GM19238 (cell line): ENCODE measurements around the gene CPEB4.
A peak's percentile ranks its signal among the peaks of the same experiment; 100 is the strongest.

ENCODE experiments used
- DNase-seq: peaks from one replicate; pipeline ENCODE4 v3.0.0; 2011; ENCODE audit warnings: low spot score; ENCODE audit not compliant: insufficient read length

The CPEB4 gene

DNA sequence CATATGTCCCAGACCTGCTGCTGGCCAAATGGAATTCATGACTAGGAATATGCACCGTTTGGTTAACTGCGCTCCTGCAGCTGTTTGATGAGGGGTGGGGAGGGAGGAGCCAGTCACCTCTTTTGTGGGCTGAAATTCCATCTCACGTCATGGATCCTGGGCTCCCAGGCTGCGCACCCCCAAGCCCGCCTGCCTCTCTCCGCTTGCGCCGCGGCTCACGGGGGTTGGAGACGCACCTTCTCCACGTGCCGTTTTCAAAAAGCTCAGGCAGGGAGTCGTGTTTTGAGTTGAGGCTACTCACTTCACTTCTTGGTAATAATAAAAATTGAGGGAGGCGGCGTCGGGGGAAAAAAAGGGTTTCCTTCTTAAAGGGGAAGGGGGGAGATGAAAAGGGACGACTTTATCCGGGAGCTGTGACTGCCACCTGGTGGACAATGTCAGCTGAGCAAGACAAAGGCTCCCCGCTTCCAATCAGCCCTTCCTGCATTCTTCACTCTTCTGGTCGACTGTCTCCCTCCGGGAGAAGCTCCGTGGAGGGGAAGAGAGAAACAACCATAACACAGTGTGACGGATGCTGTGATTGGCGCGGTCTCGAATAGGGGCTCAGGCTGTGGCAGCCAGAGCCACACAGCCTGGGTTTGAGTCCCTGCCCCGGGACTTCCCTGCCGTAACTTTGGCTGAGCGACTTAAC, 84.9 kb downstream of the CPEB4 start:
- peak; percentile 73 for DNase-seq

DNA sequence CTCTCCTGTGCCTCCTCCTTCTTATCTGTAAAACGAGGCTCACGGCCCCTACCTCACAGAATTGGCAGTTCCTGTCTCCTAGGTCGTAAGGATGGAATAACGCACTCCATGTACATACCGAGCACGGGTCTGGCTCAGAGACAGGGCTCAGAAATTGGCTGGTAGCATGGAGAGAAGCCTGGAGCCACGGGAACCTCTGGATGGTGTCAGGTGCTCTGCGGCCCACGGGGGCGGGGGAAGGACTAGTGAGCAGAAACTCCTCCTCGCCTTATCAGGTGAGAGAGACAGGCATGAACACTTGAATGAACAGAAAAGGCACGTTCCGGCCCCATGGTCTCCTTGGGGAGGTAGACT, 85.4 kb downstream of the CPEB4 start:
- DNase-seq = no peak

DNA sequence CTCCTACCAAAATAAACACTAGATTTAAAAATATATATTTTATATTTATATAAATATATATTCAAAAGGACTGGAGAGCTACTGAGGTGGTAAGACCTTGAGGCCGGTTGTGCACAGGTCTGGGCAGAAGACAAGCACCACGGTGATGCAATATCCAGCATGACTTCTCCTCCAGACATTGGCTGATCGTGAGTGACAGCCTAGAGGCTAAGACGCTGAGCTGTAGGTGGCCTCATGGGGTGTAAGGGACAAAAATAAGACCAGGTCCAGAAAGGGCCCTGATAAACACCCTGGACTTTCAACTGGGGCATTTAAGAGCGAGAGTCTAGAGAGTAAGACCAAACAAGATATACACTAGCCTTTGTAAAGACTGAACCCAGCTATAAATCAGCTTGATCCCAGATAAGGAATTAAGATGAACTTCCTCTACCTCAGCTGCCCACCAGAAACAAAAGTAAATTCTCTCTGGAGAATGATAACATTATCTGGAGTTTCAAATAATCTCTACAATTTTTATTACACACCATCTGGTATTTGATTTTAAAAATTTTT, 86.6 kb downstream of the CPEB4 start:
- no peak for DNase-seq

DNA sequence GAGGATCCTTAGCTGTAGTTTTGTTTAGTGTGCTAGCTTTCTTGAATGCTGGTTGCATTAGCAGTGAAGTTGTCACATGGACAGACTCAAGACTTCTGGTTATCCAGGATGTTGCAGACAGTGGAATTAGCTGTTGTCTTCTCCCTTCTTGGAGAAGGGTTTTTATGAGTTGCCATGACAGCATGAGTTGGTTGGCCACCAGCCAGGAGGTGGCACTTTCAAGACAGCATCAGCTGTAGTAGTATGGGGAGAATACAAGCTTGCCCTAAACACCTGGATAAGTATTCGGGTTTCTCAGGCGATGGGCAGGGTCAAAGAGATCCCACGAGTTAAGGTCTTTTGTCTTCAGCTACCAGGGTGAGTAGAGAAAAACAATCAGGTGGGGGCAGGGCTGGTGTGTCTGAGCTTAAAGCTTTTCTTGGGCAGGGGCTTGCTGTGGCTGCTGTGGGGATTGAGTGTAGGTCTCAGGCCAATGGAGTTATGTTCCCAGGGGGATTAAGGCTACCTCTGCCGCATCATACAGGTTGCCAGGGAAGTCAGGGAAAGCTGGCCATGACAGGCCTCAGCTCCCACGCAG, 93.1 kb downstream of the CPEB4 start:
- no peak for DNase-seq

DNA sequence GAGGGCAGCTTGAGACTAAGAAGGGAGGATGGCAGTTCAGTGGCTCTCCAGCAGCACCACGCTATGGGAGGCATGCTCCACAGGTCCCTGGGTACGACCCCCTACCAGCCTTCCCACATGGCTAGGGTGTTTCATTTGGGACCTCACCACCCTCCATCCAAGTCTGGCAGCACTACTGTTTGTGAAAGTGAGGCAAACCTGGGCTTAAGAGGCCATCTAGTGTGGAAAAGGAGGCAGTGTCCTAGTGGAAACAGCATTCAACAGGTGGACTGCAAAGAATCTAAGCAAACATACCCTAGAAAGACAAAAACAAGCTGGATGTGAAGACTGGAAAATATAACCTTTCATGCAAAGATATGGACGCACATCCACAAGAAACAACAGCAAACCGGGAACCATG, 96.1 kb downstream of the CPEB4 start:
- no peak for DNase-seq

DNA sequence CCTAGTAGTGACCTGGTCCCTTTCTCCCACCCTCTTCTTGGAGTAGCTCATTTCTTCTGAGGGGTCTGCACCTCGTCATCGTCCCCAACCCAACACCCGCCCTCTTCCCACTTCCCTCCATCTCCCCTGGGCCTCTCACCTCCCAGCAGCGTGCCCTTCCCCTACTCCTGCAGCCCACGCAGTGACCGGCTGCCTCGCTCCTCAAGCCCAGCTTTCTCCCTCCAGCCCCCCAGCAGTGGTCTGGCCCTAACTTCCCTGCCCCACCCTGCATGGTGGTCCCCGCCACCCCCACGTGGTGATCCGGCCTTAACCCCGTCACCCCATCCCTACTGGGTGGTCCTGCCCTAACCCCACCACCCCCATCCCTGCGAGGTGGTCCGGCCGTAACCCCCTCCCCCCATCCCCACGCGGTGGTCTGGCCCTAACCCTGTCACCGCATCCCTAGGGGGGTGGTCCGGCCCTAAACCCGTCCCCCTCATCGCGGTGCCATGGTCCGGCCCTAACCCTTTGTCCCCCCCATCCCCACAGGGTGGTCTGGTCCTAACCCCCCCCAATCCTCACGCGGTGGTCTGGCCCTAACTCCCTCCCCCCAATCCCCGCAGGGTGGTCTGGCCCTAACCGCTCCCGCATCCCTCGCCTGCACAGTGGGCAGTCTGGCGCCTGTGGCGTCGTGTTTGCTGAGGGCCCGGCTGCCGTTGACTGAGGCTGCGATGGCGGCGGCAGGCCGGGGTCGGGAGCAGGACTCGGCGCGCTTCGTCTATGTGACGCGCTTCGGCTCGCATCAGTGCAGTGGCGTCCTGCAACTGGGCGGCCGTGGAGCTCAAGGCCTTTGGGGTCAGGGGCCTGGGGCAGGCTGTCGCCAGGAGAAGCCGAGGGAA, 100.6 kb downstream of the CPEB4 start, which contains the start of gene C5orf47:
Gene C5orf47, plus strand, starts transcription at position 617 of the 878 bp plus-strand sequence. Its CDS starts 94 bp downstream, at position 711.
- DNase-seq = no peak

DNA sequence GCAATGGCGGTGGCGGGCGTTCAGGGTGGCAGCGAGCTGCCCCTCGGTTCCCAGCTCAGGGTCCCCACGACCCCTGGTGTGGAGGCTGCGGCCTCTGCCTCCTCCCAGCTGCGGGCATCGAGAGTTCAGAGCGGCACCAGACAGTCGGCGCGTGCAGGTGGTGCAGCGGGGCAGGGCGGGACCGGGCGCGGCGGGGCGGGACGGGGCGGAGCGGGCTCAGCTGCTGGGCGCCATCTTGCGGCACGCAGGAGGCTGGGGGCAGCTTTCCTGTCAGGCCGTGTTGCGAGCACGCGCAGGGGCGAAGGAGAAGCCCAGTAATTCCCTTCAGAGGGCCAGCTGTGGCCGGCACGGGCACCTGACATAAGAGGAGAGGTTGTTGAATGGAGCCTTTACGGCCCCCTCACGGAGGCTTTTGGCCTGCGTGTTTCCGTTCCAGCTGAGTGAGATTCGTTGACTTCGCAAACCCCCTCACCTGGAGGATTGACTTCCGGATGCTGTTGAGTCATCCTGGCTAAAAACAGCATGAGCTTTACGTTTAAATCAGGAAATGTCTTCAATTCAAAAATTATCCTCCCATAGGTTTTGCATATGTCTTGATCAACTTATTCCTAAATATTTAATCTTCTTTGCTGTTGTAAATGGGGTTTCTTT, 101.4 kb downstream of the CPEB4 start:
- no peak for DNase-seq

DNA sequence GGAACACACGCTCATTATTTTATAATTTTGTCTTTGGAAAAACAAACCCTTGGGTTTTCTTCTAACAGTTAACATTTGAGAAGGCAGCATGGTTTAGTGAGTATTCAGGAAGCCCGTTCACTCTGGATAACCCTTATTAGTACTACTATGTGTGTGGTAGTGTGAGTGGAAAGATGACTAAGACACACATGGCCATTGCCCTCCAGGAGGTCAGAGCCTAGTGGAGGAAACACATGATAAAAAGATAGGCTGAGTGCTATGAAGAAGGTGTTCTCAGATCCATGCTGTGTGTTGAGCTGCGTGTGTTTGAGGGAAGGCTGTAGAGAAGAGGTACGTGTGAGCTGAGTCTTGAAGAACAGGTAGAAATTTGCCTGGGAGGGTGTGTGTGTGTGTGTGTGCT, 109.2 kb downstream of the CPEB4 start:
- no peak for DNase-seq

DNA sequence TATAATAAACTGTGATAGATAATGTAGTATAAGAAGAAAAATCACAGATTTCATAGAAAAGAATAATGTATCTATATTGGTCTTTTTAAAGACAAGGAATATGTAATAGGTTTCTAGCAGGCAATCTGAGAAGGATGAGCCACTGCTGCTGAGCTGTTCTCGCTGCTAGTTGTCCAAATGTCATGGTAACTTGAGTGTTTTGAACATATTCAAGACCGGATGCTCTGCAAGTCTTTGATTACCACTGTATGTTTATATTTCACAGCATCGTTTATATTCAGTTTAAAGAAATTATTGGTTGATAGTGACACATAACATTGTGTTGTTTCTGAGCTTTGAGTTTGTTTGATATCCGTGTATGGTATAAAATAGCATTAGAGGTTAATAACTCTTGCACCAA, 110.4 kb downstream of the CPEB4 start:
- DNase-seq = no peak

DNA sequence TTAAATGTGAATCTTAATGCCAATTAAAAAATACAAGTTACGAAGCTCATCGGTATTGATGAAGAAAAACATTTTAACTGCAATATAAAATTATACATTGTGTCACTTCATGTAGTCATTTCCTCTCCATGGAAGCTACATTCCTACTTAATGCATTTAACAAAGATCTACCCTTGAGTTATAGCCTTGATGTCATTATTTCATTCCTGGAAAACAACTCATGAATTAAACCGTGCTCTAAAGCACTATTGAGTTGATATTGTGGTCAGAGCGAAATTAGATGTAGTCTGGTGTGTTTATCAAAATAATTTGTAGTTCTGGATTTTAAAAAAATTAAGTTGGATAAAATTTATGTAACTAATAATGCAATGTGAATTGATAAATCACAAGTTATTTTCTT, 111.9 kb downstream of the CPEB4 start:
- no peak for DNase-seq

DNA sequence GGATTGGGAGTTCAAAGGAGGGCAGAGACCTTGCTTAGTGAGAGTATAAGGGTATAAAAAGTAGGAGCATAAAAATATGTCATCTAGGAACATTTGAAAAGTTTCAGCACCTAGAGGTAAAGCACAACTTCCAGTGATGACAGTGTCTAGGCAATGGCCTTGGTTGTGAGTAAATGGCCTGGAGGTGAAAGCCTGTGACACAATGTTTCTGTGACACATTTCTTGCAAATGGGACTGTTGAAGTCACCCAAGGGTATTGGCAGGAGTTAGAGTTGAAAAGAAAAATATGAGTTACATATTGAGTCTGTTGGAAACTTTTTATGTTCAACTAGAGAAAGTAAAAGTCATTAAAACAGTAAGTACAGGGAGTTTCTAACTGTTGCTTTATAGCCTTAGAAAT, 115.6 kb downstream of the CPEB4 start:
- no peak for DNase-seq

DNA sequence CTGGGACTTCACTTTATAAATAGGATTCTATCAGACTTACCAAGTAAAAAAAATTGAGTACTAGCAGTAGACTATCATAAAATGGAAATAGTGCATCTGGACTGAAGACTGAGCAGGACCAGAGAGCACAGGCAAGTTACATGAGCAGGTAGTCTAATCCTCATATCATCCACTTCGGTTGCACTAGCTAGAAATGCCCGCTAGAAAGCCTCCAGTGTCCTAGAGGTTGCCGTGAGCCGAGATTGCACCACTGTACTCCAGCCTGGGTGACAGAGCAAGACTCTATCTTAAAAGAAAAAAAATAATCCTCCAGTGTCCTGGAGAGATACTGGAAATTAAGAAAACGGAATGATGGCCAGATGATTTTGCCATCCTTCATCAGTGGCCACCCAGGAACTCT, 120.8 kb downstream of the CPEB4 start:
- DNase-seq = no peak

DNA sequence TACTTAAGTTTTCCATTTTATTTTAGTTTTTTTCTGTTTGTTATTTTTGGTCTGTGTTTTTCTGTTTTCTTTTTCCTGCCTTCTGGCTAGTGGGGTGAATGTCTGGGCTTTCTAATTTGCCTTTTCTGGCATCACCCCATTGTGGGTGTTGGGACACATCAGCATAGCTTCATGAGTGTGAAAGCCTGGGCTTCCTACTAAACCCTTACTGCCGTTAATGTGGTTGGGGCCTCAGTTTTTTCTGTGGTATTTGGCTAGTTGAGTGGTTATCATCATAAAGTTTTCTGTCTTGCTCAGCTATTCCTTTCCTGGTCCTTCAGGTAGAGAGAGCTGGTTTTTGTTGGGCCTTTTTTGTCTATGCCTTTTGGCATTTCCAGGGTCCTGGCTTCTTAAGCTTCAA, 122.2 kb downstream of the CPEB4 start:
- DNase-seq = no peak

DNA sequence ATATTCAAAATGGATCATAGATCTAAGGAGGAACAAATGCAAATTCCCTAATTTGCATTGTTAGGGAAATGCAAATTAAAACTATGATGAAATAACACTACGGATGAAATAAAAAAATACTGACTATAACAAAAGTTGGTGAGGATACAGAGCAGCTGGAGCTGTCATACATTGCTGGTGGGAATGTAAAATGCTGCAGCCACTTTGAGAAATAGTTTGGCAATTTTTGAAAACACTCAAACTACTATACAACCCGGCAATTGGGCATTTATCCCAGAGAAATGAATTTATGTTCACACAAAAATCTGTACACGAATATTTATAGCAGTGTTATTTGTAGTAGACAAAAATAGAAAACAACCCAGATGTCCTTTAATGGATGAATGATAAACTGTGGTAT, 123.3 kb downstream of the CPEB4 start:
- no peak for DNase-seq
